Measurements from ENCODE around the gene GORASP1.

GORASP1 gene

DNA sequence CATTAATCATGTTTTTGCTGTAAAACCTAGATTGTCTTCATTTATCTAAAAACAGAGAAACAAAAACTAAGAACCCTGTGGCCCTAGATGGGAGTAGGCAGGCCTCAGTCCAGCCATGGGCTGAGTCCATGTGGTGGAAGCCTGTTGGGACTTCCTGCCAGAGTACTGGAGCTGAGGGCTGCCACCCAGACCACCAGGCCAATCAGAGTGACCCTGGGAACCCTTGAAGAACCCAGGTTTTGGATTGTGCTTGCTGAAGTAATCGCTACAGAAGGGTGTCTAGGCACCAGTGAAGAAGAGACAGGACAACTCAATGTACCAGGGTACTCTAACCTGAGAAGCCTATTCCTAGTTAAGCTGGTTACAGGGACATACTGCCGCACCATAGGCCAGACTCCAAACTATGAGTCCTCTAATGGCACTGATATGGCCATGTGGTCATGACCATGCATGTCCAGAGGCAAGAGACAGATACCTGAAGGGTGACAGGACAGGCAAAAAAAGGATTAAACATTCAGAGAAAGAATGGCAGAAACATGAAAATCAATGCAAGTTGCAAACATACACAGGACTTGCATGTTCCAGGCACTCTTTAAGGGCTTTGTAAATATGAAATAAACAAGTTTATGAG, 33.0 kb upstream of the GORASP1 start:
- DNase-seq: no peak

DNA sequence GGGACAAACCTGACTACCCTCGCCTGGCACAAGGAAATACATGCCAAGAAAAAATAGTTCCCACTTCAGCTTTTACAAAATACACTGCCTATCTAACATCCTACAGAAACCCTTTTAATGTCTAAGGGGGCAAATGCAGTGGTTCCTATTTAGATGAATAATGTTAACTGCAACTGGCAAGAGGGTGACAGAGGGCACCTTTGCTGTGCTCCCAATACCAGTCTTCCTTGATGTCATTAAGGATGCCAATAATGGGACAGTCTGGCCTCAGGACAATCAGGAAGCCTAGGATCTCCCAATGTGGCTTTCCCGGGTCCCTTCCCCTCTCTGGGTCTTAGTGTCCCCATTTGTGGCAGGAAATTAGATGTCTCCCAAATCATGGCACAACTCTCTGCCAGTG, 32.0 kb upstream of the GORASP1 start:
- DNase-seq: no peak

DNA sequence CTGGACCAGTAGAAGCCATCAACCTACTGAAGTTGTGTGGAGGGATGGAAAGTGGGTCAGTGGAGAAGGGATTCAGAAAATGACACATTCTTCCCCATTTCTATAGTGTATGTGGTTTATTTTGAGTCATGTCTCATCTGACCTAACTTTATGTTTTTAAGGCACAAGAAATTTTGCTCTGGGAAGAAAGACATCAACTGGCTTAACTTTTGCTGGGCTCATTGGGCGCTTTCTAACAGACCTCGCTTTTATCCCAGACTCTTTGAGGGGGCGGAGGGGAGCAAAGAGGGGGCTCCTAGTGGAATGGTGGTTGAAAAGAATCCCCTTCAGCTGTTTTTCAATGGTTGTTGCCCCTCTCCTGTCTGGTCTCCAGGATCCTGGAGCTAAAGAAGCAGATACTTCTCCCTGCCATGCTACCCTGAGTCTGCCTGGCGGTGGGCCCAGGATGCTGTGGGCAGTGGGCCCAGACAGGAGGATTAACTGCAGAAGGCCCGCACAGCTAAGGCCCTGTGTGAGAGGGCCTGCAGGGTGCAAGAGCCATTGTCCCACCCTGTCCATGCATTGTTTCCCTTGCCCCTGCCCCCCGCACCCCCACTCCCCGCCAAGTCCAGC, 31.5 kb upstream of the GORASP1 start:
- DNase-seq: no peak

DNA sequence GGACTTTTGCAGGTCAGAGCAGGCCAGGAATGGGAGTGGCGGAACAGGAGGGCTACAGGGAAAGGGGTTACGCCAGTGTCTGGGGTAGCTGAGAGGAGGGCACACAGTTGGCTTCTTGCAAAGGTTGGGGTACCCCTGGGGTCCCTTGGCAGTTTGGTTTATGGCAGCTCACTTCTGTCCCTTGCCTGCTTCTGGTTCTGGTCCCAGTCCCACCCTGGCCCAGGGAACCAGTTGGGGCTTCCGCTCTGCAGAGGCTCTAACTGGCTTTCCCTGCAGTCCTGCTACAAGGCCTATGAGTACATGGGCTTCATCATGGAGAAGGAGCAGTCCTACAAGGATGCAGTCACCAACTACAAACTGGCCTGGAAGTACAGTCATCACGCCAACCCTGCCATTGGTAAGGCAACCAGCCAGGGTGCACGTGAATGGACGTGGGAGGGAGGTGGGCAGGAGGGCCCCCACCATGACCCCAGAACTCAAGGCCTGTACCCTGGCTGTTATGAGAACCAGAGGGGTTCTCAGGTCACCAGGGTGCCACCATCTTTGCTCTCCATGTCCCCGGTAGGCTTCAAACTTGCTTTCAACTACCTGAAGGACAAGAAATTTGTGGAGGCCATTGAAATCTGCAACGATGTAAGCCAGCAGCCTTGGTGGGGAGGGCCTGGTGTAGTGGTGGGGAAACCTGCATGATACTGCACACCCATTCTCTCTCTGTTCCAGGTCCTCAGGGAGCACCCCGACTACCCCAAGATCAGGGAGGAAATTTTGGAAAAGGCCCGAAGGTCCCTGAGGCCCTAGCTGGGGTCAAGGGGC, 30.8 kb upstream of the GORASP1 start:
- no peak for DNase-seq

DNA sequence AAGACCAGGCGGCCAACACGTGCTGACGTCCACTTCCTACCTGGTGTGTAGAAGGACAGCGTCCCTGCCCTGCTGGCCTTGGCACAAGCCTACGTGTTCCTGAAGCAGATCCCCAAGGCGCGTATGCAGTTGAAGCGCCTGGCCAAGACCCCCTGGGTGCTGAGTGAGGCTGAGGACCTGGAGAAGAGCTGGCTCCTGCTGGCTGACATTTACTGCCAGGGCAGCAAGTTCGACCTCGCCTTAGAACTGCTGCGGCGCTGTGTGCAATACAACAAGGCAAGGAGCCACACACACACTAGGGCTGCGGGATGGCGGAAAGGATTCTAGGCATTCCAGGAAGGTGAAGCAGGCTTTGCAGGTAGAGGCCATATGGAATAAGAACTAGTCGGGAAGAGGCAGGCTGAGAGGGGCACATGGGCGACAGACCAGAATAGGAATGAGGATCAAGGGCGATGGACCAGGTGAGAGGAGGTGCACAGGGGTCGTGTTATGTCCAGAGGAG, 30.1 kb upstream of the GORASP1 start:
- DNase-seq: no peak

DNA sequence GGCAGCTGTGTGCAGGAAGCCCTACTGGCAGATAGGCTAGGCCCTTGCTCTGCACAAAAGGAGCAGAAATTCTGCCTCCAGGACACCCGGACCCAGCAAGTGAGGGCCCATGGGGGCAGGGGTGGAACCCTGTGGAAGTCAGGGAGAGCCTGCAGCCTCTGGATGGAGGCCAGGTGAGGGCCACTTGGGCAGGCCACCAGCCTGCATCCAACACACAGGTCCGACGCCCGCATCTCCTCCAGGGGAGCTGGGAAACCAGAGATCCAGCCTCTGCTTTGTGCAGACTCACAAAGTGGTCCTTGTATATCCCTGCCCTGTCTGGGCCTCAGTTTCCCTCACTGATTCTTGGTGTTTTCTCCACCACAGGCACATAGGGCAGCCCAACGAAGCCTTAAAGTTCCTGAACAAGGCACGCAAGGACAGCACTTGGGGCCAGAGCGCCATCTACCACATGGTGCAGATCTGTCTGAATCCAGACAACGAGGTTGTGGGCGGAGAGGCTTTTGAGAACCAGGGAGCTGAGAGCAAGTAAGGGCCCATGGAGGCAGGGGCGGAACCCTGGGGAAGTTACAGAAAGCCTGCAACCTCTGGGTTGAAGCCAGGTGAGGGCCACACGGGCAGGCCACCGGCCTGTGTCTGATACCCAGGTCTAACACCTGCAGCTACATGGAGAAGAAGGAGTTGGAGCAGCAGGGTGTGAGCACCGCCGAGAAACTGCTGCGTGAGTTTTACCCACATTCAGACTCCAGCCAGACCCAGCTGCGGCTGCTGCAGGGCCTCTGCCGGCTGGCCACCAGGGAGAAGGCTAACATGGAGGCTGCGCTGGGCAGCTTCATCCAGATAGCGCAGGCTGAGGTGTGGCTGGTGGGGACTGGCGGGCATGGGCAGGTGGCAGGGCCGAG, 29.4 kb upstream of the GORASP1 start:
- no peak for DNase-seq

DNA sequence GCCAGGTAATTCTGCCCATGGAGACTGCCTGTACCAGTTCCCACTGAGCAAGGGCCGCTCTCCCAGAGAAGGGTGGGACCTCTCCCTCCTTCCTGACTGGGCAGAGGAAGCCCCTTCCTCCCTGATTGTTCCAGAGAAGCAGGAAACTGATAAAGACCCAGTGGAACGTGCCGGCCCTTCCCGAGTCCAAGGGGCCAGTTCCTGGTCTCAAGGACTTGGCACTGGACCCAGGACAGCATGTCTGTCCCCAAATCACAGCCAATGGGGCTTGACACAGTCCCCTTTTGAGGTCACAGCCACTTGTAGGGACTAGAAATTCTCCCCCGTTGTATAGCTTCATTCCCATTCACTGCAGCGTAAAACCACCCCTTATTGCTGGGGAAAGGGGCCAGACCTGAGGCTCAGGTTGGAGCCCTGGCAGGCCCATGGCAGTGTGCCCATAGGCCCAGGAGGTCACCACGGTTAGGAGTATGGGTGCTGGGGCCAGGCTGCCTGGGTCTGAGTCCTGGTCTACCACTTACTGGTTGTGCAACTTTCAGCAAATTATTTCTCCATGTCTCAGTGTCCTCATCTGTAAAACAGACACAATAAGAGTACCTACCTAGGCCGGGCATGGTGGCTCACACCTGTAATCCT, 27.9 kb upstream of the GORASP1 start:
- DNase-seq: no peak

DNA sequence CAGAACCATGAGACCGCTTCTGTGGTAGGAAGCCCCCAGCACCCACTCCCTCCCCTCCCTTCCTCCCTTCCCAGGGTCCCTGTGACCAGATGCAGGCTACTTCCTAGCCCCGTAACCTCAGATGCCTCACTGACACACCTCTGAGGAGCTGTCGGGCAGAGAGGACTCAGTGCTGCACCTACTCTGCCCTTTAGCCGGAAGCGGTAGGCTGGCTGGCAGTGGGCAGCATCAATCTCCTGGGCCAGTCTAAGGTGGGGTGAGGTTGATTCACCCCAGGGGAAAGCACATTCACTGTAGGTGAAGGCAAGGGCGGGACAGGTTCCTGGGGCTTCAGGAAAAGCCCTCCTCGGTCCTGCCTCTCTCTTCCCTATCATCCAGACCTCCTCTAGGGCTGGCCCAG, 26.9 kb upstream of the GORASP1 start:
- DNase-seq: no peak

DNA sequence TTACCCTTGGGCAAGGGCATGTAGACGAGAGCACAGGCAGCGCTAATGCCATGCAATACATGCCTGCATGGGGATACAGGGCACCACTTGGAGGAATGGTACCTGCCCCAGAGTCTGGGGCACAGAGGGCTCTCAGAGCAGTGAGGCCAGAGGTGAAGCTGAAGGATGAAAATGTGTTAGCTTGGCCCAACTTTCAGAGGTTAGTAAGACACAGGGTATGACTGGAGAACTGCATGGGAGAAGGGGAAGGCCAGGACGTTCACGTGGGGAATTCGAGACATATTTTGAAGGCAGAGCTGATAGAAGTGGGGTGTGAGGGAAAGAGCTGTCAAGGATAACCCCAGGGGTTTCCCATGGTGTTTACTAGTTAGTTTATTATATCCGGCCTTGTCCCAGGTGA, 26.4 kb upstream of the GORASP1 start:
- no peak for DNase-seq

DNA sequence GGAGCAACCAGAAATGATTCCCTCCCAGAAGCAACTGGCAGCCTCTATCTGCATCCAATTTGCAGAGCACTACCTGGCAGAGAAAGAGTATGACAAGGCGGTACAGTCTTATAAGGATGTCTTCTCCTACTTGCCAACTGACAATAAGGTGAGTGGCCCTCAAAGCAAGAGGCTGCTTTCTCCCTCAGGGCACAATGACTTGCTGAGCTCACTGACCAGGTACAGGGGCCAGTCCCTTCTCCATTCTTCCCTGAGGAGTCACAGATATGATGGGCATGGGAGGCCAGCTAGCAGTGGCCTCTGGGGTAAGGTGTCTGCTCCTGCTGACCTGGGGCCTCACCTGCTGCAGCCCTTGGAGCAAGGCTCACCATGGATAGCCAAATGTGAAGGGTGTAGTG, 25.7 kb upstream of the GORASP1 start:
- no peak for DNase-seq

DNA sequence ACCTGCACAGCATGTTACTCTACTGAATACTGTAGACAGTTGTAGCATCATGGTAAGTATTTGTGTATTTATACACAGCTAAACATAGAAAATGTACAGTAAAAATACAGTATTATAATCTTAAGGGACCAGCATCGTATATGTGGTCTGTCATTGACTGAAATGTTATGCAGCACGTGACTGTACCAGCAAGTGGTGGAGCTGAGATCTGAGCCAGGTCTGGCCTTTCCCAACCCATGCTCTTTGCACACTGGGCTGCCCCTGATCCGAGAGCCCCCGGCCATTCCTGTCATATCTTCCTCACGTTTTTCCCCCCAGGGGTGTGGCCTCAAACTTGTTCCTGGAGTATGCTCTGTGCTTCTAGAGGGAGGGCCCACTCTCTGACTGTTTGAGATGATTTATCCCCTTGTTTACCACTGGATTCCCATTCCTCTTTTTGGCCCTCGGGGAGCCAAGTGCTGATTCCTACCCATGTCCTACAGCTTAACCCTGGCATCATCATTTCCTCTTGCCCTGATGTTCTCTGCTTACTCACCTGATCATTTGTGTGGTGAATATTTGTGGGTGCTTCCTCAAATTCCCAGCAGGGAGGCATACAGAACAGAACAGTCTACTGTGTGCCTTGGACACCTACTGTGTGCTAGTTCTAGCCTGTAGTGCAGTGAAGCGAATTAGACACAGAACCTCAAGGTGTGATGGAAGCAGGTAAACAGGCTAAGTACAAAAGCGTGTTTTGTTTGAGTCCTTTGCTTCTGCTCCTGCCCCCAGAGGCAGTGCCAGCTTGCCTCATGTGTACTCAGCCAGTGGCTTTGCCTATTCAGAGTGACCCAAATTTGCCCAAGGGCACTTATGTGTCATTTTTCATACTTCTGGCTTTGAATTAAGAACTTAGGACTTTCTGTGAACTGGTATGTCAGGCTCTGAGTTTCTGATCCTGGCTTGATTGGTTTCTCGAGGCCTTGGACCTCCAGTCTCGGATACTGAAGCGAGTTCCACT, 25.0 kb upstream of the GORASP1 start:
- DNase-seq: no peak

DNA sequence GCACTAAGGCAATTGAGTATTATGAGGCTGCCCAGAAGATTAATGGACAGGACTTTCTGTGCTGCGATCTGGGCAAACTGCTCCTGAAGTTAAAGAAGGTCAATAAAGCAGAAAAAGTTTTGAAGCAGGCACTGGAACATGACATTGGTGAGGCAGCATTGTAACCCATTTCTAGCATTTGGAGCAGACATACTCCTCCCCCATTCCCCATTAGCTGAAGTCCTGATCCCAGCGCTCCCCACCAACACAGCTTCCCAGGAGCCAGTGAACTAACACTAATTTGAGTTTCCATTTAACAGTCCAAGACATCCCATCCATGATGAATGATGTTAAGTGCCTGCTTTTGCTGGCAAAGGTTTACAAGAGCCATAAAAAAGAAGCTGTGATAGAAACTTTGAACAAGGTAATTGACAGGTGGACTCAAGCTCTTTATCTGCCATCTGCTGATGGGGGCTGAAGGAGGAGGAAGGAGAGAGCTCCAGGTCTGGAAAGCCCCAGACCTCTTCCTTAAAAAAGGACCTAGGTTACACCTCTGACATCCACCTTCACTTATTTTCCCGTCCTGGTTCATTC, 23.4 kb upstream of the GORASP1 start:
- DNase-seq: no peak

DNA sequence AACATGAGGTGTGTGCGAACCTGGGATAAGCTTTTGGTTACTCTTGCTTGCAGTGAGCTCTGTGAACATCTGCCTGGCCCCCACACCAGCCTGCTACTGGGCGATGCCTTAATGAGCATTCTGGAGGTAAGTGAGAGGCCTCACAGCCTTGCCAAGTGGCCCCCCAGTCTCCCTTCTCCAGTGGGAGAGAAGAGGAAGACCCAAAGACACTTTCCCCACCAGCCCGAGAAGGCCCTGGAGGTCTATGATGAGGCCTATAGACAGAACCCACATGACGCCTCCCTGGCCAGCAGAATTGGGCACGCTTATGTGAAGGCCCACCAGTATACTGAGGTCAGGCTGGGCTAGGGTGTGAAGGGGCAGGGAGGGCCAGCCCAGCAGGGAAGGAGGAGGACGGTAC, 22.6 kb upstream of the GORASP1 start:
- no peak for DNase-seq

DNA sequence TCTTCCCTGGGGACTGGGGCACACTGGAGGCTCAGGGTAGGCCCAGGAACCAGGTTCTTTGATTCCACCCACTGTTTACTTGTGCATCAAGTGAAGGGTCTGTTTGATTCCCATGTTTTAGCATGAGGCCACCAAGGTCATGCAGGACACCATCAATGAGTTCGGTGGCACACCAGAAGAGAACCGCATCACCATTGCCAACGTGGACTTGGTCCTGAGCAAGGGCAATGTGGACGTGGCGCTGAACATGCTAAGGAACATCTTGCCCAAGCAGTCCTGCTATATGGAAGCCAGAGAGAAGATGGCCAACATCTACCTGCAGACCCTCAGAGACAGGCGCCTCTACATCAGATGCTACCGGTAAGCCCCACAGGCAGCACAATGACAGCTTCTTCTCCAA, 21.5 kb upstream of the GORASP1 start:
- DNase-seq: no peak

DNA sequence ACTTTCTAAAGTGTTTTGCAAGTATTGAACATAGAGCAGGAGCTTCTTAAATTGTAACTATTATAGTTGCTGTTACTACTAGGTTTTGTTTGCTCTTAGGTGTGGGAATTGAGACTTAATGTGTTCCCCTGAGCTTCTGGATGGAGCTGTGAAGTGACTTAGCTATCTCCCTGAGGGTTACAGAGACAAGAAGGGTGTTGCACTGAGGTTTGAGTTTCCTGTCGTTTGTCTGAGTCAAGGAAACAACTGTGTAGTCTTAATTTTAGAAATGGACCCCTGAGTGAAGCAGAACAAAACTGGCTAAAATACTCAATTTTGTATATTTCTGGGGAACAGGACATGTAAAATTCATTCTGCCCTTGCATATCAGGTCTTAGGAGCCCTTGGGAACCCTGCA, 20.5 kb upstream of the GORASP1 start:
- no peak for DNase-seq

DNA sequence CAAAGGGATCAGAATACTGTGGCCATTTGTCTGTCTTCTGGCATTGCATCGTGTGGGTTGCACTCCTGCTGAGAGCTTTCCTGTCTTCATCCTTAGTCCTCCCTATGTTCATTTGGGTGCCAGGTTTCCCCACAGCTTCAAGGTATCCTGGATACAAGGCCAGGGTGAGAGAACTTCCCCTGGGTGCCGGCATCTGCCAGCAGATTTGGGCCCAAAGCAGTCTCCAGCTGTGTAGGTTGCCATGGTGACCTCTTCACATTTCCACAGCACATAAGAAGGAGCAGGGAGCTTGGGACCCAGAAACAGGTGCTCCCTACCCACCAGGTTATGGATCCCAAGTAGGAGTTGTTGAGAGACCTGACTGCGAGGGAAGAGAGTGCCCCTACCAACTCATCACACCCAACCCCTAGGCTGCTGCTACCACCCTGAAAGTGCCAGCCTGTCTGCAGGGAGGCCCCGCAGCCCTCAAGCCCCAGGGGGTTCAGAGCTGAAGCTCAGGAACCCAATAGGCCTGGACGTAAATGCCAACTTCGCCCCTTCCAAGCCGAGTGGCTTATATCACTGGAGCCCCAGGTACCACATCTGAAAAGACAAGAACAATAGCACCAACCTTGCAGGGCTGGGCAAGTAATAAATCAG, 20.0 kb upstream of the GORASP1 start:
- DNase-seq: no peak

DNA sequence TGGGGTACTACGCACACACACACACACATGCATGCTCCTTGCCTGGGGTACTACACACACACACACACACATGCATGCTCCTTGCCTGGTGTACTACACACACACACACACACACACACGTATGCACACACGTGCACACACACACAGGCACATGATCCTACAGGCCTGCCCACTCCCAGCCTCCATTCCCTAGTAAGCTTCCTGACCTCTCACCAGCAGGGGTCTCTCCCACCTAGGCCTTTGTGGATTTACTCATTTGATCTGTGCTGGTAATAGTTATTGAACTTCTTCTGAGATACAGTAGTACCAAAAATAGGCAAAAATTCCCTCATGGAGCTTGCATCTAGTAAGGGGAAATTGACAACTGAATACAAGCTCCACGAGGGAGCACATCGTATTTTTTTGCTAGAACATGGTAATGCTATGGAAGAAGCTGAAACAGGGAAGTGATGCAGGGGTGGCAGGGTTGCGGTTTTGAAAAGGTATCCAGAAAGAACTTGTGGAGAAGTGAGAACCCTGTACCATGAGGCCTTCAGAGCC, 19.2 kb upstream of the GORASP1 start:
- no peak for DNase-seq

DNA sequence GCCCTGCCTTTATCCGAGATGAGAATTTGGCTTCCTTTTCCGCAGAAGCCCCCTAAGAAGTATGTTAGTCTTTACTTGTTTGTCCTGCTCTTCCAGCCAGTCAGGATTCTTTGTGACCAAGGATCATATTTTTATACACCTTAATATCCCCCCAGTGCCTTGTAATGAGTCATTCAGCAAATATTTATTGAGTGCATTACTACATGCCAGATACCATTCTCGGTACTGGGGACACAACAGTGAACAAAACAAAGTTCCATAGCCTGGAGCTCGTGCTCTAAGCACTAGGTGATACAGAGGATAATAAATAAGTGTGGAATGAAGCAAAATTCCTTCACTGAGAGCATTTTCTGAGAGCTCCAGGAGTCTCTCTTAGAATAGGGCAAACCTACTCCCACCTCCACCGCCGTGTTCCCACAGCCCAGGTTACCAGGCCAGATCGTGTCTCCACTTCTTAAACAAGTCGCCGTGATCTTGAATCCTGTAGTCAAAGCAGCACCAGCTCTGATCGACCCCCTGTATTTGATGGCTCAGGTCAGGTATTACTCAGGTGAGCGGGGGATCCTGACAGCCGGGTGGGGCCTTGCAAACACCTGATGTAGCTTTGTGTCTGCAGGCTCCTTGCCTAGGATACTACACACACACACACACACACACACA, 18.5 kb upstream of the GORASP1 start:
- no peak for DNase-seq
